GM23338 (cell line): ENCODE measurements around the gene GRID2.

ENCODE experiments used
- EZH2phosphoT487 ChIP-seq: fragments of 200-600 bp; sonication (generic); IDR thresholded peaks from one replicate; pipeline ENCODE4 v1.8.1; 2018; ENCODE audit warnings: antibody characterized with exemption; ENCODE audit not compliant: unreplicated experiment
- POLR2AphosphoS5 ChIP-seq: IDR thresholded peaks from 2 replicates; pipeline ENCODE4 v1.6.1; 2016; ENCODE audit warnings: antibody characterized with exemption, low read depth
- TF ChIP-seq, protein P1 (sequence below), 2 experiments: fragments of 200-600 bp in 1 of 2; sonication (generic) in 1 of 2; conservative IDR thresholded peaks; 2 replicates each; pipeline versions ENCODE4 v1.5.1 to v1.6.1; 2016 to 2017; ENCODE audit warnings: antibody characterized with exemption in 2 of 2, low read depth in 2 of 2, mild to moderate bottlenecking in 2 of 2, moderate library complexity in 1 of 2
- TF ChIP-seq, protein P2 (sequence below): IDR thresholded peaks from one replicate; pipeline ENCODE4 v1.6.1; 2018; ENCODE audit warnings: antibody characterized with exemption; ENCODE audit not compliant: unreplicated experiment

DNA sequence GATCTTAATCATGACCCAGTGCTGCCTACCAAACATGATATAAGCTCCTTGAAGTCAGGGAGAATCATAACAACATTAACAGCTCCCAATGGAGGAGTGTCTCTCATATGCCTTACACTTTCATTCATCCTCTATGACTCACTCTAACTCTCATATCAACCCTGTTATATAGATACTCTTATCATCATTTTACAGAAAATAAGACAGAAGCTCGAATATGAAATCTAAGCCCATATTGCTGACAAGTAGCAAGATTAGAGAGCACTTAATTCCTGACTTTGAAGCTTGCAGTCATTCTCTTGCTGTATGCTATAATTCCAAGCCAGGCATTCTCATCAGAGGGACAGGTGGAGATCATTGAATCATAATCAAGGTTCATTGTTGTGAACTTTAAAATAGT, 1048.1 kb downstream of the GRID2 start:
- TF ChIP-seq, protein P1, sequence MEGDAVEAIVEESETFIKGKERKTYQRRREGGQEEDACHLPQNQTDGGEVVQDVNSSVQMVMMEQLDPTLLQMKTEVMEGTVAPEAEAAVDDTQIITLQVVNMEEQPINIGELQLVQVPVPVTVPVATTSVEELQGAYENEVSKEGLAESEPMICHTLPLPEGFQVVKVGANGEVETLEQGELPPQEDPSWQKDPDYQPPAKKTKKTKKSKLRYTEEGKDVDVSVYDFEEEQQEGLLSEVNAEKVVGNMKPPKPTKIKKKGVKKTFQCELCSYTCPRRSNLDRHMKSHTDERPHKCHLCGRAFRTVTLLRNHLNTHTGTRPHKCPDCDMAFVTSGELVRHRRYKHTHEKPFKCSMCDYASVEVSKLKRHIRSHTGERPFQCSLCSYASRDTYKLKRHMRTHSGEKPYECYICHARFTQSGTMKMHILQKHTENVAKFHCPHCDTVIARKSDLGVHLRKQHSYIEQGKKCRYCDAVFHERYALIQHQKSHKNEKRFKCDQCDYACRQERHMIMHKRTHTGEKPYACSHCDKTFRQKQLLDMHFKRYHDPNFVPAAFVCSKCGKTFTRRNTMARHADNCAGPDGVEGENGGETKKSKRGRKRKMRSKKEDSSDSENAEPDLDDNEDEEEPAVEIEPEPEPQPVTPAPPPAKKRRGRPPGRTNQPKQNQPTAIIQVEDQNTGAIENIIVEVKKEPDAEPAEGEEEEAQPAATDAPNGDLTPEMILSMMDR (conservative IDR thresholded peaks at IDR 0.05; ENCODE audit: low read depth in 2 of 2), result no peak
- TF ChIP-seq, protein P2, sequence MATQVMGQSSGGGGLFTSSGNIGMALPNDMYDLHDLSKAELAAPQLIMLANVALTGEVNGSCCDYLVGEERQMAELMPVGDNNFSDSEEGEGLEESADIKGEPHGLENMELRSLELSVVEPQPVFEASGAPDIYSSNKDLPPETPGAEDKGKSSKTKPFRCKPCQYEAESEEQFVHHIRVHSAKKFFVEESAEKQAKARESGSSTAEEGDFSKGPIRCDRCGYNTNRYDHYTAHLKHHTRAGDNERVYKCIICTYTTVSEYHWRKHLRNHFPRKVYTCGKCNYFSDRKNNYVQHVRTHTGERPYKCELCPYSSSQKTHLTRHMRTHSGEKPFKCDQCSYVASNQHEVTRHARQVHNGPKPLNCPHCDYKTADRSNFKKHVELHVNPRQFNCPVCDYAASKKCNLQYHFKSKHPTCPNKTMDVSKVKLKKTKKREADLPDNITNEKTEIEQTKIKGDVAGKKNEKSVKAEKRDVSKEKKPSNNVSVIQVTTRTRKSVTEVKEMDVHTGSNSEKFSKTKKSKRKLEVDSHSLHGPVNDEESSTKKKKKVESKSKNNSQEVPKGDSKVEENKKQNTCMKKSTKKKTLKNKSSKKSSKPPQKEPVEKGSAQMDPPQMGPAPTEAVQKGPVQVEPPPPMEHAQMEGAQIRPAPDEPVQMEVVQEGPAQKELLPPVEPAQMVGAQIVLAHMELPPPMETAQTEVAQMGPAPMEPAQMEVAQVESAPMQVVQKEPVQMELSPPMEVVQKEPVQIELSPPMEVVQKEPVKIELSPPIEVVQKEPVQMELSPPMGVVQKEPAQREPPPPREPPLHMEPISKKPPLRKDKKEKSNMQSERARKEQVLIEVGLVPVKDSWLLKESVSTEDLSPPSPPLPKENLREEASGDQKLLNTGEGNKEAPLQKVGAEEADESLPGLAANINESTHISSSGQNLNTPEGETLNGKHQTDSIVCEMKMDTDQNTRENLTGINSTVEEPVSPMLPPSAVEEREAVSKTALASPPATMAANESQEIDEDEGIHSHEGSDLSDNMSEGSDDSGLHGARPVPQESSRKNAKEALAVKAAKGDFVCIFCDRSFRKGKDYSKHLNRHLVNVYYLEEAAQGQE, result no peak
- TF ChIP-seq POLR2AphosphoS5 (no peak), EZH2phosphoT487 (no peak)
